ENCODE measurements around the gene RGL4. TPM values are rescaled to one million over a fixed set of nuclear protein-coding genes. Genes with fewer than 3 reads are reported as not detected.

The RGL4 gene
- total RNA-seq, 1 donor from 2014 or later, result not detected

DNA sequence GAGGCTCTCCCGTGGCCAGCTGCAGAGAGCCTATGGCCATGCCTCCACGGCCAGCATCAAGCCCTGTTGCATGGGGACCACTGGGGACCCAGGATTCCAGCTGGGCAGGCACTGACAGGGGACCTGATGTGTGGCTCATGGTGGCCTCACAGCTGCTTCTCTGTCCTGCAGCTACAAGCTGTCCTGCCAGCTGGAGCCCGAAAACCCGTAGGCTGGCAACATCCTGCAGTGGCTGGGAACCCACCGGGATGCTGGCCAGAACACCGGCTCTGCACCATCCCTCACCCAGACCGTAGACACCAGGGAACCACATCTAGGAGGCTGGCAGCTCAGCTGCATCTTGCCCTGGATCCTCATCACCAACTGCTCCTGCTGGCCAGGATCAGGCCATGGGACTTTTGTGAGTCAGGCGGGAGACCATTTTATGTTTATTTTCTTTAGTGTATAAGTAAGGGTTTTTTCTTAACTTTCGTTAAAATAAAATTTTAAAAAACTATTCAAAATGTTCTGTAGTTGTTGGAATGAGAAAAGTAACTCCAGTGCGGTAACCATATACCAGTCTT is 7.9 kb downstream of the RGL4 start:
- H3K9ac ChIP-seq (ENCODE audit: low read length), result no peak overlapping the region
- H3K27me3 Mint-ChIP-seq (ENCODE audit: low read depth, unreplicated experiment), result no peaks in the 10 kb centered on the region
- peaks cover 12% of the 10 kb centered on the region for H3K79me2 ChIP-seq (ENCODE audit: insufficient read depth, low read length)
- DNase-seq (ENCODE audit: low read depth), result no peak
- H3K9me3 Mint-ChIP-seq (ENCODE audit: unreplicated experiment), result no peaks in the 10 kb centered on the region
- H3K4me2 ChIP-seq (ENCODE audit: low read length), result no peak overlapping the region
- H3K27ac ChIP-seq (ENCODE audit: low read depth, low read length), result no peak overlapping the region
- peaks cover 31% of the 10 kb centered on the region for H3K36me3 Mint-ChIP-seq (ENCODE audit: low read depth, unreplicated experiment)
- H3K9me3 ChIP-seq (ENCODE audit: insufficient read depth, low read depth, low read length), result no peaks in the 10 kb centered on the region
- no peaks in the 10 kb centered on the region for H3K27me3 ChIP-seq (ENCODE audit: insufficient read depth, low read length)
- no peak overlapping the region for H3K27ac Mint-ChIP-seq (ENCODE audit: unreplicated experiment)
- no peak overlapping the region for H2AFZ ChIP-seq (ENCODE audit: low read depth, low read length)
- peaks cover 12% of the 10 kb centered on the region for H3K36me3 ChIP-seq (ENCODE audit: insufficient read depth, low read length)
- H4K20me1 ChIP-seq (ENCODE audit: insufficient read depth, low read length), result peaks cover 38% of the 10 kb centered on the region
- no peak for FAIRE-seq
- no peak overlapping the region for H3K4me3 ChIP-seq (ENCODE audit: insufficient read depth, low read depth, low read length)
- peaks cover 8% of the 10 kb centered on the region for H3K4me1 Mint-ChIP-seq (ENCODE audit: low read depth, unreplicated experiment)
- H3K4me3 Mint-ChIP-seq (ENCODE audit: unreplicated experiment), result no peak overlapping the region
- no peak for TF ChIP-seq EZH2 (IDR thresholded peaks at IDR 0.05; ENCODE audit: insufficient read depth, low read length)
- no peak for TF ChIP-seq CTCF (IDR thresholded peaks at IDR 0.05; ENCODE audit: insufficient read depth, low read depth, low read length)
- peaks cover 19% of the 10 kb centered on the region for H3K4me1 ChIP-seq (ENCODE audit: insufficient read depth, low read length)

DNA sequence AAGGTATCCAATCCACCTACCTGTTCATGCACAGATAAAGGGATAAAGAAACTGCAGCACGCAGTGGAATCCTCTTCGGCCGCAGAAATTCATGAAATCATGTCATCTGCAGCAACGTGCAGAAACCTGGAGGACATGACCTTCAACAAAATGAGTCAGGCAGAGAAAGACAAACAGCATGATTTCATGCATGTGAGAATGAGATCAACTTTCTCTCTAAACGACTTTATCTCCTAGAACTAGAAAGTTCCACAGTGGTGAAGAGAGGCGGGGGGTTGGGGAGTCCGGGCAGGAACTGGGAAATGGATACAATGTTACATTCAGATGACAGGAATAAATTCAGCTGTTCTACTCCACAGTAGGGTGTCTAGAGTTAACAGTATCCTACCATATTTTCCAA is 9.9 kb downstream of the RGL4 start:
- Mint-ChIP-seq H3K27ac (ENCODE audit: unreplicated experiment) (no peak overlapping the region), H3K9me3 (ENCODE audit: unreplicated experiment) (no peaks in the 10 kb centered on the region), H3K36me3 (ENCODE audit: low read depth, unreplicated experiment) (peaks cover 37% of the 10 kb centered on the region), H3K4me1 (ENCODE audit: low read depth, unreplicated experiment) (peaks cover 8% of the 10 kb centered on the region), H3K4me3 (ENCODE audit: unreplicated experiment) (no peak overlapping the region), H3K27me3 (ENCODE audit: low read depth, unreplicated experiment) (no peaks in the 10 kb centered on the region)
- Histone ChIP-seq H3K9me3 (ENCODE audit: insufficient read depth, low read depth, low read length) (no peaks in the 10 kb centered on the region), H3K9ac (ENCODE audit: low read length) (no peak overlapping the region), H3K27ac (ENCODE audit: low read depth, low read length) (no peak overlapping the region), H2AFZ (ENCODE audit: low read depth, low read length) (no peak overlapping the region), H3K27me3 (ENCODE audit: insufficient read depth, low read length) (no peaks in the 10 kb centered on the region), H3K4me1 (ENCODE audit: insufficient read depth, low read length) (peaks cover 19% of the 10 kb centered on the region), H3K79me2 (ENCODE audit: insufficient read depth, low read length) (peaks cover 17% of the 10 kb centered on the region), H4K20me1 (ENCODE audit: insufficient read depth, low read length) (peaks cover 57% of the 10 kb centered on the region), H3K36me3 (ENCODE audit: insufficient read depth, low read length) (peaks cover 18% of the 10 kb centered on the region), H3K4me2 (ENCODE audit: low read length) (peak overlapping the region; percentile 23), H3K4me3 (ENCODE audit: insufficient read depth, low read depth, low read length) (no peak overlapping the region)
- DNase-seq (ENCODE audit: low read depth), result peak; percentile 13
- FAIRE-seq, result no peak
- TF ChIP-seq EZH2 (IDR thresholded peaks at IDR 0.05; ENCODE audit: insufficient read depth, low read length) (no peak), CTCF (IDR thresholded peaks at IDR 0.05; ENCODE audit: insufficient read depth, low read depth, low read length) (no peak)

- no peak overlapping the region for H3K27ac ChIP-seq (ENCODE audit: low read depth, low read length)
- no peak overlapping the region for H2AFZ ChIP-seq (ENCODE audit: low read depth, low read length)
- H3K36me3 Mint-ChIP-seq (ENCODE audit: low read depth, unreplicated experiment), result peaks cover 41% of the 10 kb centered on the region
- H3K27me3 ChIP-seq (ENCODE audit: insufficient read depth, low read length), result no peaks in the 10 kb centered on the region
- H3K4me2 ChIP-seq (ENCODE audit: low read length), result no peak overlapping the region
- no peak overlapping the region for H3K27ac Mint-ChIP-seq (ENCODE audit: unreplicated experiment)
- H3K9me3 Mint-ChIP-seq (ENCODE audit: unreplicated experiment), result no peaks in the 10 kb centered on the region
- DNase-seq (ENCODE audit: low read depth) (no peak), FAIRE-seq (no peak)
- peaks cover 53% of the 10 kb centered on the region for H4K20me1 ChIP-seq (ENCODE audit: insufficient read depth, low read length)
- no peak overlapping the region for H3K4me3 ChIP-seq (ENCODE audit: insufficient read depth, low read depth, low read length)
- peaks cover 17% of the 10 kb centered on the region for H3K79me2 ChIP-seq (ENCODE audit: insufficient read depth, low read length)
- no peaks in the 10 kb centered on the region for H3K9me3 ChIP-seq (ENCODE audit: insufficient read depth, low read depth, low read length)
- H3K27me3 Mint-ChIP-seq (ENCODE audit: low read depth, unreplicated experiment), result no peaks in the 10 kb centered on the region
- no peak for TF ChIP-seq CTCF (IDR thresholded peaks at IDR 0.05; ENCODE audit: insufficient read depth, low read depth, low read length)
- no peak for TF ChIP-seq EZH2 (IDR thresholded peaks at IDR 0.05; ENCODE audit: insufficient read depth, low read length)
- H3K36me3 ChIP-seq (ENCODE audit: insufficient read depth, low read length), result peaks cover 45% of the 10 kb centered on the region
- peaks cover 13% of the 10 kb centered on the region for H3K4me1 ChIP-seq (ENCODE audit: insufficient read depth, low read length)
- no peak overlapping the region for H3K4me3 Mint-ChIP-seq (ENCODE audit: unreplicated experiment)
- H3K4me1 Mint-ChIP-seq (ENCODE audit: low read depth, unreplicated experiment), result peaks cover 8% of the 10 kb centered on the region
- no peak overlapping the region for H3K9ac ChIP-seq (ENCODE audit: low read length)
Measured at GRCh38 chr22:23704062-23704461, 13.2 kb downstream of the RGL4 start.

Data from astrocyte (in vitro differentiated cells and primary cell).